NCI-H748 treated with DMSO at 0.1 percent for 48 hours (cell line): ENCODE results near the gene SRP14.
A peak's percentile ranks its signal among the peaks of the same experiment; 100 is the strongest.
"Not testable (repeated sequence)": the region's sequence is repeated elsewhere in the genome, so short reads cannot be mapped to it uniquely, and the experiment has no call there.

Source experiments
- DNase-seq: peaks from one replicate; lab custom pipeline; 2025; lab: John Stamatoyannopoulos, UW

The SRP14 gene

GRCh38 chr15:40038638-40039543, at the start of gene SRP14:
SRP14 (minus strand) TSS chr15:40039181; CDS start chr15:40039116, 65 bp downstream.
- DNase-seq: peak; percentile 74

- no peak for DNase-seq
Observed at GRCh38 chr15:40087991-40088928, 49.3 kb upstream of the SRP14 start.

GRCh38 chr15:40087068-40087810, 48.3 kb upstream of the SRP14 start:
- no peak for DNase-seq

GRCh38 chr15:40085266-40085665, 46.3 kb upstream of the SRP14 start:
- DNase-seq: no peak

GRCh38 chr15:40084650-40085049, 45.7 kb upstream of the SRP14 start:
- no peak for DNase-seq

- no peak for DNase-seq
Observed at GRCh38 chr15:40082195-40082883, 43.4 kb upstream of the SRP14 start.

GRCh38 chr15:40081691-40082194, 42.8 kb upstream of the SRP14 start:
- DNase-seq: no peak

- DNase-seq: no peak
Observed at GRCh38 chr15:40080847-40081246, 41.9 kb upstream of the SRP14 start.

- DNase-seq: no peak
Observed at GRCh38 chr15:40080104-40080503, 41.1 kb upstream of the SRP14 start.

GRCh38 chr15:40079456-40079855, 40.5 kb upstream of the SRP14 start:
- DNase-seq: no peak

GRCh38 chr15:40075298-40076044, 36.5 kb upstream of the SRP14 start:
- DNase-seq: no peak

GRCh38 chr15:40074656-40075055, 35.7 kb upstream of the SRP14 start:
- not testable (repeated sequence) for DNase-seq

GRCh38 chr15:40073716-40074490, 34.9 kb upstream of the SRP14 start:
- not testable (repeated sequence) for DNase-seq

- DNase-seq: no peak
Observed at GRCh38 chr15:40072216-40072990, 33.4 kb upstream of the SRP14 start.

GRCh38 chr15:40070608-40071218, 31.7 kb upstream of the SRP14 start:
- DNase-seq: no peak

GRCh38 chr15:40070166-40070557, 31.2 kb upstream of the SRP14 start:
- DNase-seq: no peak

- peak; percentile 83 for DNase-seq
Observed at GRCh38 chr15:40069178-40070165, 30.5 kb upstream of the SRP14 start.
